Ramos (cell line): ENCODE measurements around the gene ID2.

Source experiments
- in situ Hi-C: fragments of 300-500 bp; cut with MboI; formaldehyde crosslinking; loops from one replicate; pipeline ENCODE4 v1.14.3; 2022; ENCODE audit warnings: low sequenced_read_pairs; ENCODE audit not compliant: unreplicated experiment

The ID2 gene

GRCh38 chr2:8663997-8664396 lies 17.9 kb upstream of the ID2 start:
- in situ Hi-C loops = no loop called here

GRCh38 chr2:8666581-8666980 lies 15.3 kb upstream of the ID2 start:
- in situ Hi-C loops = no loop called here

DNA sequence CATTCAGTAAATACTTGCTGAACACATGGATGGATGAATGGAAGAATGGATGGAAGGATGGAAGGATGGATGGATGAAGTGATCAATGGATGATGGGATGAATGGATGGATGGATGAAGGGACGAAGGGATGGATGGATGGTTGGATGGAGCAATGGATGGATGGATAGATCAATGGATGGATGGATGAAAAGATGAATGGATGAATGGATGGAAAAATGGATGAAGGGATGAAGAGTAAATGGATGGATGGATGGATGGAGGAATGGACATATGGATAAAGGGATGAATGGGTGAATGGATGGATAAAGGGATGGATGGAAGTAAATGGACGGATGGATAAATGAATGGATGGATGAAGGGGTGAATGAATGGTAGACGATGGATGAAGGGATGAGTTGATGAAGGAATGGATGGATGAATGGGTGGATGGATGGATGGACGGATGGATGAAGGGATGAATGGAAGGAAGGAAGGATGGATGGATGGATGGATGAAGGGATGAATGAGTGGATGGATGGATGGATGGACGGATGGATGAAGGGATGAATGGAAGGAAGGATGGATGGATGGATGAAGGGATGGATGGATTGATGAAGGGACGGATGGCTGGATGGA lies 13.9 kb upstream of the ID2 start:
- in situ Hi-C loops = no loop called here

- in situ Hi-C loops = no loop called here
Measured at GRCh38 chr2:8669157-8669817, 12.6 kb upstream of the ID2 start.

DNA sequence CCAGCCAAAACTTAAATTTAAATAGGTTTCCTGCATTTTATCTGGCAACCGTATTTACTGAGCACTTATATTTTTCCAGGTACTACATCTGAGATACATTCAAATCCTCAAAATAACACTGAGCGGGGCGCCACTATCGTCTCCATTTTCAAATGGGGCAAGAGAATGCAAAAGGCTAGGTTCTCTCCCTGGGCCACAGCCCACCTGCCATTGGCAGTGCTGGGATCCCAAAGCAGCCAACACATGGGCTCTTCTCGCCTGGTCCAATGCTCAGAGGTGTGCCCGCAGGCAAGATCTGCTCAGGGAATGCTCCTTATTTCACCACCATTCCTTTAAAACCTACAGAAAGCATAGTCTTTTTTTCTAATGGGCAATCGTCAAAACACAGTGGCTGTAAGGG lies 11.3 kb upstream of the ID2 start:
- in situ Hi-C loops = loop anchor here (10.0 kb wide), 1 partner anchor 86 kb away; no protein-coding TSS in a partner anchor

GRCh38 chr2:8671176-8671575 lies 10.7 kb upstream of the ID2 start:
- in situ Hi-C loops = loop anchor here (10.0 kb wide), 1 partner anchor 86 kb away; no protein-coding TSS in a partner anchor

- in situ Hi-C loops = loop anchor here (10.0 kb wide), 1 partner anchor 87 kb away; no protein-coding TSS in a partner anchor
Measured at GRCh38 chr2:8671802-8672201, 10.1 kb upstream of the ID2 start.

GRCh38 chr2:8672940-8673339 lies 8.9 kb upstream of the ID2 start:
- in situ Hi-C loops = loop anchor here (10.0 kb wide), 1 partner anchor 88 kb away; no protein-coding TSS in a partner anchor

DNA sequence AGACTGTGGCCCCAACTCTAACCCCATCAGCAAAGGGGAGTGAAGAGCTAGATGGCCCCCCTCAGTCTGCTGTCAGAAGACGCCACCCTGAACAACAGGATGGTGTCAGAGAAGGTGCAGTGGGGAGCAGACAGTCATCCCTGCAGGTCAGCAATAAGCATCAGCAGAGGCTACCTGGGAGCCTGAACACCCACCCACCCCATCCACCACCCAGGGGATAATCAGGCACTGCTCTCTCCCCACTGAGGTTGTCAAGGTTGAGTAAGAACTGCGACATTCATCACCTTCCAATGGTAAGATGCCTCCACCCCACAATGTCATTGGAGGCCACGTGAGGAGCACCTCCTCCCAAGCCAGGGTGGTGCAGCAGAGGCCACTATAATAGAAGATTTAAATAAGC lies 8.5 kb upstream of the ID2 start:
- in situ Hi-C loops = loop anchor here (10.0 kb wide), 1 partner anchor 89 kb away; no protein-coding TSS in a partner anchor

DNA sequence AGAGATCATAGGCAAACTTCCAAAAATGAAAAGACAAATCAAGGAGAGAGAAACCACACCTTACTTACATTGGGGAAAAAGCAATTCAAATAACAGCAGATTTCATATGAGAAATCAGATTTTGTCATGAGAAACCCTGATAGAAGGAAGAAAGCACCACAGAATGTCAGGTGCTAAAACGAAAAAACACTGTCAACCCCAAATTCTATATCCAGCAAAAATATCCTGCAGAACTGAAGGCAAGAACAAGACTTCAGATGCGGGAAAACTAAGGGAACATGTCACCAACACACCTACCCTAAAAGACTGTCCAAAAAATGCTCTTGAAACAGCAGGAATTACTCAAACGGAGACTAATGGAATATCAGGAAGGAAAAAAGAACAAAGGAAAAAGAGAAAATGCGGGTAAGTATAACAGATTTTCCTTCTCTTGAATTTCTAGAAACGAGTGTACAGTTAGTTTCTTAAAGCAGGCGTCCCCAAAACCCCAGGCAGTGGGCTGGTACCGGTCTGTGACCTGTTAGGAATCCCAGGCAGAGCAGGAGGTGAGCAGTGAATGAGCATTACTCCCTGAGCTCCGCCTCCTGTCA lies 7.3 kb upstream of the ID2 start:
- in situ Hi-C loops = loop anchor here (10.0 to 25.0 kb wide), 2 partner anchors 90 to 962 kb away; no protein-coding TSS in a partner anchor

DNA sequence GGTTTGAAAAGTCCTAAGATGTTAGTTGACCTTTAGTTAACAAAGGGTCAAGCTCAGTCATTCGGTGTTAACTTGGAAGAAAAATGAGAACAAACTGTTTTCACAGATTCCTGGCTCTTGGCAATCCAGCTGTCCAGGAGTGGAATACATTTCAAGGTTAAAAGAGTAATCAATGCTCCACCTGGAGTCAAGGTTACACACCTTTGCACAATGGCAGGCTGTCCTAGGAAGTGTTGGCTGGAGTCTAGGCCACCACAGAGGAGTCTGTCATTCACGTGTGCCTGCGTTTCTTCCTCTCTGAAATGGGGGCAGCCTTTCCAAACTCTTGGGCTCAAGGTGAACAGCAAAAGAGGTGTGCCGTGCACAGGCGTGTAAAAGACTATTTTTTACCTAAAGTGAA lies 6.3 kb upstream of the ID2 start:
- in situ Hi-C loops = loop anchor here (10.0 to 25.0 kb wide), 2 partner anchors 91 to 963 kb away; no protein-coding TSS in a partner anchor

- in situ Hi-C loops = loop anchor here (10.0 to 25.0 kb wide), 2 partner anchors 92 to 964 kb away; no protein-coding TSS in a partner anchor
Measured at GRCh38 chr2:8676191-8676920, 5.5 kb upstream of the ID2 start.

DNA sequence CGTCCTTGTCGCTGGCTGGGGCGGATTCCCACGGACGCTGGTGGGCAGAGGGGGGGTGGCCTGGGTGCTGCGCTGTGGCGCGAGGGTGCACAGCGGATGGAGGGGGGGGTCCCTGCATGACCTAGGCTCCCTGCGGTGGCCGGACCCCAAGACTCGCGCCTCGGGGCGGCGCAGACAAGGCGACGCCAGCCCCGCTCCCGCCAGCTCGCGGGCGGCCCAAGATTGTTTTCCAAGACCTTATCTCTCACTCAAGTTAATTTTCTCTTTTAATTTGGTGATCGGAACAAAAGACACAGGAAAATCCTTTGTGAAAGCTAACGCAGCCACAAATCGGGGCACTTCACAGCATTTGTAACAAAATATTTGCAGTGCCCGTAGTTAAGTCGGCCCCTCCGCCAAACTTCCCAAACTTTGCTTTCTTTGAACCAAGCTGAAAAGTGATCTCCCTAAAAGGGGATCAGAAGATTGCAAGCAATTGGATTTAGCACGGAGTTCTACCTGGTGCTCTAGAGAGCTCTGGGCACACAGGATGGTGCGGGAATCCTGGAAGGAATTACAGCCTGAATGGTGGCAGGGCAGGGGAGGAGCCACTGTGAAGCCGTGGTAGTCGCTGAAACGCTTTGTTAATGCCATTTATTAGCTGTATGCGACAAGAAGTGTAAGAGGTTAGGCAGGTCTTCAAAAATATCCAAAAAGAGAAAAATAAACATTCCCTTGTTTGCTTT lies 4.8 kb upstream of the ID2 start:
- in situ Hi-C loops = loop anchor here (10.0 to 25.0 kb wide), 2 partner anchors 92 to 965 kb away; no protein-coding TSS in a partner anchor

DNA sequence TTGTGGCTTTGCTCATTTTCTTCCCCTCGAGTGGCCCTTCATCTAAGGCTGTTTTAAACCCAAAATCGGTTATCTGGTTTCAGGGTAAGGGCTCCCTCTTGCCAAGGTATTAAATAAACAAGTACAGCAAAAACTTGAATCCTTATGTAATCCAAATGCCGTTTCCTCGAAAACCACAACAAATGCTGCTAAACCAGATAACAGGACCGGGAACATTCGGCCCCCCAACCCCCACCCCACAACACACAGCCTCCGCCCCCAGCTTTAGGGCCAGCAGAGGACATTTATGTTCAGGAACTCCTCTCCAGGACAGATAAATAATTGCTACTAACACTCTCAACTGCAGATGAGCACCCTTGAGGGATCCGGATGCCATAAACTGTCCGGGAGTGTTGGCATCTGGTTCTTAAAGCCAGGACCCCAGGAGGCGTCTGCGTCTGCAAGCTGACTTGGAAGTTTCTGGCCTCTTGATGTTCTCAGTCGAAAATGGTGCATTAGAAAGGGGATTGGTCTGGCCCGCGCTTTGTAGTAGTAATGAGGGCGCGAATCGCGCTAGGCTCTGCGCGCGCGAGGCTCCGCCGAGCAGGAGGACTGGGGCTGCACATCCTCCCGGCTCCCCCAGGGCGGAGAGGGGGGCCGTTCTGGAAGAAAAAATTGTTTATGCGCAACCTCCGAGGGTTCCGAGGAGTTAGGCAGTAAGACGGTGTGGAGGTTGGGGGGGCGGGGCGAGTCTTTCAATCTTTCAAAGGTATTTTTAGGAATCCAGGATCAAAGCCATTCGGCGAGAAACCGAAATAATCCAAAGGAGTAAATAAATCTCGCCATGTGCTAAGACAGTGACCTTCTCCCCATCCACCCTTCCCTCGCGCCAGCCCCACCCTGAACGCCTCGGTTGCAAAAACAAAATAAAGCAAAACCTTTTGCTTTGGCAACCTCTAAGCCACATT lies 3.9 kb upstream of the ID2 start:
- in situ Hi-C loops = loop anchor here (10.0 to 25.0 kb wide), 2 partner anchors 93 to 966 kb away; no protein-coding TSS in a partner anchor

- in situ Hi-C loops = loop anchor here (10.0 to 25.0 kb wide), 2 partner anchors 94 to 967 kb away; no protein-coding TSS in a partner anchor
Measured at GRCh38 chr2:8678731-8679566, 2.9 kb upstream of the ID2 start.

GRCh38 chr2:8679567-8679826 lies 2.4 kb upstream of the ID2 start:
- in situ Hi-C loops = loop anchor here (10.0 to 25.0 kb wide), 2 partner anchors 95 to 967 kb away; no protein-coding TSS in a partner anchor

GRCh38 chr2:8679827-8680731 lies 1.8 kb upstream of the ID2 start:
- in situ Hi-C loops = loop anchor here (5.0 to 25.0 kb wide), 4 partner anchors 95 to 968 kb away; no protein-coding TSS in a partner anchor
